HG02678 (cell line): Measurements from ENCODE around the gene HEXB.

Experiments
- ATAC-seq: cut with Tn5 transposase; IDR thresholded peaks from one replicate; pipeline ENCODE4 v1.9.1; 2021; ENCODE audit warnings: mild to moderate bottlenecking, moderate library complexity; ENCODE audit not compliant: unreplicated experiment

HEXB gene

GRCh38 chr5:74684900-74685851 lies at the start of gene HEXB:
Gene HEXB (plus strand): TSS chr5:74685233. CDS start chr5:74685261, 28 bp downstream.
- peak; percentile 85 for ATAC-seq

GRCh38 chr5:74636149-74636548 lies 48.9 kb upstream of the HEXB start:
- ATAC-seq = no peak

- no peak for ATAC-seq
Observed at GRCh38 chr5:74636552-74636951, 48.5 kb upstream of the HEXB start.

- no peak for ATAC-seq
Observed at GRCh38 chr5:74638544-74638969, 46.5 kb upstream of the HEXB start.

- ATAC-seq = peak; percentile 39
Observed at GRCh38 chr5:74638970-74639806, 45.8 kb upstream of the HEXB start.

- peak; percentile 15 for ATAC-seq
Observed at GRCh38 chr5:74639807-74640449, 45.1 kb upstream of the HEXB start.

GRCh38 chr5:74640450-74640953 lies 44.5 kb upstream of the HEXB start, which contains the start of gene ENC1:
Gene ENC1 (minus strand): TSS chr5:74640728. CDS start chr5:74636485, 4,243 bp downstream.
- peak; percentile 71 for ATAC-seq

GRCh38 chr5:74640954-74641734 lies 43.9 kb upstream of the HEXB start:
- ATAC-seq = peak; percentile 16

- no peak for ATAC-seq
Observed at GRCh38 chr5:74641735-74642542, 43.1 kb upstream of the HEXB start.

- no peak for ATAC-seq
Observed at GRCh38 chr5:74642543-74642863, 42.5 kb upstream of the HEXB start.

- ATAC-seq = no peak
Observed at GRCh38 chr5:74643111-74643562, 41.9 kb upstream of the HEXB start.

- ATAC-seq = no peak
Observed at GRCh38 chr5:74647096-74647495, 37.9 kb upstream of the HEXB start.

- ATAC-seq = peak; percentile 79
Observed at GRCh38 chr5:74648835-74649293, 36.2 kb upstream of the HEXB start.

GRCh38 chr5:74649421-74649973 lies 35.5 kb upstream of the HEXB start:
- no peak for ATAC-seq

GRCh38 chr5:74651710-74652109 lies 33.3 kb upstream of the HEXB start:
- ATAC-seq = no peak

GRCh38 chr5:74652576-74652975 lies 32.5 kb upstream of the HEXB start:
- no peak for ATAC-seq

GRCh38 chr5:74653991-74654390 lies 31.0 kb upstream of the HEXB start:
- no peak for ATAC-seq

GRCh38 chr5:74655206-74655605 lies 29.8 kb upstream of the HEXB start:
- ATAC-seq = no peak

GRCh38 chr5:74655716-74656115 lies 29.3 kb upstream of the HEXB start:
- ATAC-seq = no peak
